ENCODE data around the gene CACFD1.

CACFD1 gene

DNA sequence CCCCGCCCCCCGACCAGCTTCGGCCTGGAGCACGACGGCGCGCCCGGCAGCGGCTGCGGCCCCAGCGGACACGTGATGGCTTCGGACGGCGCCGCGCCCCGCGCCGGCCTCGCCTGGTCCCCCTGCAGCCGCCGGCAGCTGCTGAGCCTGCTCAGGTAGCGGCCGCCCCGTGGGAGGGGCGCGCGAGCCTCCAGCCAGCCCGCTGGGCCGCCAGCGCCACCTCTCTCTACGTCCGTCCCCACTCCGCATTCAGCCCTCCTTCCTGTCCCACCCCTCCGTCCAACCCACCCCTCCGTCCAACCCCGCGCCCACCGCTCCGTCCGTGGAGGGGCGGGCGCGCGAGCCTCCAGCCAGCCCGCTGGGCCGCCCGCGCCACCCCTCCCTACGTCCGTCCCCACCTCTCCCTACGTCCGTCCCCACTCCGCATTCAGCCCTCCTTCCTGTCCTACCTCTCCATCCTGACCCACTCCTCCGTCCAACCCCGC, 31.1 kb upstream of the CACFD1 start:
- in situ Hi-C loops (cut with HindIII; ENCODE audit: low sequenced_read_pairs) = no loop called here
- peak overlapping the region; percentile 24 for H3K4me3 ChIP-seq (ENCODE audit: low read depth, low read length)
- TF ChIP-seq, protein P1, sequence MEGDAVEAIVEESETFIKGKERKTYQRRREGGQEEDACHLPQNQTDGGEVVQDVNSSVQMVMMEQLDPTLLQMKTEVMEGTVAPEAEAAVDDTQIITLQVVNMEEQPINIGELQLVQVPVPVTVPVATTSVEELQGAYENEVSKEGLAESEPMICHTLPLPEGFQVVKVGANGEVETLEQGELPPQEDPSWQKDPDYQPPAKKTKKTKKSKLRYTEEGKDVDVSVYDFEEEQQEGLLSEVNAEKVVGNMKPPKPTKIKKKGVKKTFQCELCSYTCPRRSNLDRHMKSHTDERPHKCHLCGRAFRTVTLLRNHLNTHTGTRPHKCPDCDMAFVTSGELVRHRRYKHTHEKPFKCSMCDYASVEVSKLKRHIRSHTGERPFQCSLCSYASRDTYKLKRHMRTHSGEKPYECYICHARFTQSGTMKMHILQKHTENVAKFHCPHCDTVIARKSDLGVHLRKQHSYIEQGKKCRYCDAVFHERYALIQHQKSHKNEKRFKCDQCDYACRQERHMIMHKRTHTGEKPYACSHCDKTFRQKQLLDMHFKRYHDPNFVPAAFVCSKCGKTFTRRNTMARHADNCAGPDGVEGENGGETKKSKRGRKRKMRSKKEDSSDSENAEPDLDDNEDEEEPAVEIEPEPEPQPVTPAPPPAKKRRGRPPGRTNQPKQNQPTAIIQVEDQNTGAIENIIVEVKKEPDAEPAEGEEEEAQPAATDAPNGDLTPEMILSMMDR (IDR thresholded peaks at IDR 0.05; ENCODE audit: low read depth, low read length, missing control alignments) = no peak
- no peak for DNase-seq (ENCODE audit: low read depth)

DNA sequence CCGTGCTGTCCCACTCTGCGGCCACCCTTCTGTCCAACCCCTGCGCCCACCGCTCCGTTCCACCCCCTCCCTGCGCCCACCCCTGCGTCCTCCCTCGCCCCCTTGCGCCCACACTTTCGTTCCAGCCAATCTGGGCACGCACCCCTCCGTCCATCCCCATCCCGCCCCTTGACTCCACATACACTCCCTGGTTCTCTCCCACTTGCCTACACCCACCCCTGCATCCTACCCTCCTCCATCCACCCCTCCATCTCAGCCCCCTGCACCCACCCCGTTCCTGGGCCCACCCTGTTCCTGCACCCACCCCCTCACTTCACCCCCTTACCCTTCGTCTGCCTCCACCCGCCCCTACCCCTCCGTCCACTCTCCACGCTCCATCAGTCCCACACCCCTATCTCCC, 30.6 kb upstream of the CACFD1 start:
- no peak for DNase-seq (ENCODE audit: low read depth)
- in situ Hi-C loops (cut with HindIII; ENCODE audit: low sequenced_read_pairs) = no loop called here
- H3K4me3 ChIP-seq (ENCODE audit: low read depth, low read length) = no peak overlapping the region
- TF ChIP-seq, protein P1 (IDR thresholded peaks at IDR 0.05; ENCODE audit: low read depth, low read length, missing control alignments) = no peak

GRCh38 chr9:133429641-133430161, 30.1 kb upstream of the CACFD1 start:
- in situ Hi-C loops (cut with HindIII; ENCODE audit: low sequenced_read_pairs) = no loop called here
- no peak overlapping the region for H3K4me3 ChIP-seq (ENCODE audit: low read depth, low read length)
- DNase-seq (ENCODE audit: low read depth) = no peak
- TF ChIP-seq, protein P1 (IDR thresholded peaks at IDR 0.05; ENCODE audit: low read depth, low read length, missing control alignments) = peak; percentile 56

DNA sequence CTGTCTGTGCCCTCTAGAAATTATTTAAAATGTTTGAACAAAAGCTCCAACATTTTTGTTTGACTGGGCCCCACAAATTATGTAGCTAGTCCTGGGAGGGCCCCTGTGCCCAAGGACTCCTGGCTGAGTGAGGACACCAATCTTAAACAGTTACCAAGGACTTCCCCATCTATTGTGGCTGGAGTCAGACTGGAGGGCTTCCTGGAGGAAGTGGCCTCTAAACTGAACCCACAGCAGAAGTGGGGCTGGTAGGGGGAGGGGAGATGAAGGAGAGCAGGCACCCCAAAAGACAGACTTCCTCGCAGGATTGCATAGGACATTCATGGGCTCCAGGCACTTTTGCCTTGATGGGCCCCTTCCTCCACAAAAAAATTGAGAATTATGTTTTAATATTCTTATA, 29.5 kb upstream of the CACFD1 start:
- no peak overlapping the region for H3K4me3 ChIP-seq (ENCODE audit: low read depth, low read length)
- in situ Hi-C loops (cut with HindIII; ENCODE audit: low sequenced_read_pairs) = no loop called here
- TF ChIP-seq, protein P1 (IDR thresholded peaks at IDR 0.05; ENCODE audit: low read depth, low read length, missing control alignments) = no peak
- no peak for DNase-seq (ENCODE audit: low read depth)

DNA sequence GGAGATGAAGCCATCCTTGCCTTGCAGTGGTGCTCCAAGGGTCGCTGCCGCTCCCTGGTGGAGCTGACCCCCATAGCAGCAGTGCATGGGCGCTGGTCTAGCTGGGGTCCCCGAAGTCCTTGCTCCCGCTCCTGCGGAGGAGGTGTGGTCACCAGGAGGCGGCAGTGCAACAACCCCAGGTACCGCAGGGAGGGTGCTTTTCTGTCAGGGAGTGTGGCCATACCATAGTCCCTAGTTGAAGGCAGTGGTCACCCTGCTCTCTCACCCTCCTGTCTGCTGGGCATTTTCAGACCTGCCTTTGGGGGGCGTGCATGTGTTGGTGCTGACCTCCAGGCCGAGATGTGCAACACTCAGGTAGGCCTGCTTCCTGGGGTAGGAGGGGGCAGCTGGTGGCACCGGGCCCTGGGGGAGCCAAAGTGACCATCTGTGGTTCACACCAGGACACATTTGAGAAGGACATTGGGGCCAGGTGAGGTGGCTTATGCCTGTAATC, 26.4 kb upstream of the CACFD1 start:
- TF ChIP-seq, protein P1 (IDR thresholded peaks at IDR 0.05; ENCODE audit: low read depth, low read length, missing control alignments) = no peak
- DNase-seq (ENCODE audit: low read depth) = no peak
- no peak overlapping the region for H3K4me3 ChIP-seq (ENCODE audit: low read depth, low read length)
- in situ Hi-C loops (cut with HindIII; ENCODE audit: low sequenced_read_pairs) = no loop called here

- DNase-seq (ENCODE audit: low read depth) = no peak
- TF ChIP-seq, protein P1 (IDR thresholded peaks at IDR 0.05; ENCODE audit: low read depth, low read length, missing control alignments) = no peak
- H3K4me3 ChIP-seq (ENCODE audit: low read depth, low read length) = no peak overlapping the region
- in situ Hi-C loops (cut with HindIII; ENCODE audit: low sequenced_read_pairs) = no loop called here
These were observed 23.1 kb upstream of the CACFD1 start for GRCh38 chr9:133436681-133437080.
